K562 (cell line): Measurements from ENCODE around the gene MAP1LC3B2. TPM values are rescaled to one million over a fixed set of nuclear protein-coding genes. Genes with fewer than 3 reads are reported as not detected.

Experiments
- ATAC-seq: fragments of 200-7000 bp; cut with Tn5 transposase; 3 replicates; pipeline ENCODE4 v1.9.1; 2020; ENCODE audit warnings: moderate library complexity
- BruUV-seq: library from RNA; stranded (reverse); fragments of 400-500 nt; replicated peaks from 2 replicates; lab custom pipeline; 2021; lab: Mats Ljungman, UMichigan
- CTCF ChIA-PET: fragments of 300-600 bp; formaldehyde crosslinking; extraction: SDS; loops from one replicate; lab custom pipeline; 2021; ENCODE audit warnings: low intra/inter-chr PET ratio; lab: Yijun Ruan, JAX
- POLR2A ChIA-PET: fragments of 300-600, 350-650 bp; sonication (Branson Sonifier 250); formaldehyde crosslinking; extraction: SDS; loops from one replicate; lab custom pipeline; 2021; ENCODE audit warnings: antibody characterized with exemption, inconsistent platforms; lab: Yijun Ruan, JAX
- DNase-seq, 4 experiments: peaks; one replicate each; pipeline versions ENCODE4 v3.0.0 to v3.0.0-alpha.2; 2011 to 2018; ENCODE audit warnings: low spot score in 3 of 4, mixed read lengths in 3 of 4; ENCODE audit errors: extremely low read depth in 1 of 4
- FAIRE-seq: peaks from 2 replicates; lab custom pipeline; 2011; peaks lifted over from hg19 to GRCh38; lab: Jason Lieb, UNC
- H2AFZ ChIP-seq: 2 replicates; pipeline ENCODE4 v1.6.0; 2011; ENCODE audit warnings: low read depth, low read length, control low read depth, inconsistent platforms
- H3K27ac ChIP-seq: fragments of 200-600 bp; 3 replicates; pipeline ENCODE4 v1.8.0; 2011; ENCODE audit warnings: low read depth, mild to moderate bottlenecking, control low read depth, inconsistent platforms, low read length, moderate library complexity, mixed read lengths; ENCODE audit errors: extremely low read depth
- H3K27me3 ChIP-seq, 2 experiments: fragments of 300-600 bp in 1 of 2; 2 replicates in 1 of 2; 3 replicates in 1 of 2; pipeline versions ENCODE4 v1.6.0 to v1.8.0; 2011; ENCODE audit warnings: inconsistent platforms in 2 of 2, low read length in 2 of 2, mild to moderate bottlenecking in 1 of 2, mixed read lengths in 1 of 2, moderate library complexity in 1 of 2; ENCODE audit not compliant: control insufficient read depth in 2 of 2, insufficient read depth in 2 of 2
- H3K36me3 ChIP-seq: fragments of 300-600 bp; 3 replicates; pipeline ENCODE4 v1.8.0; 2011; ENCODE audit warnings: mild to moderate bottlenecking, low read length, inconsistent platforms; ENCODE audit not compliant: control insufficient read depth, insufficient read depth
- H3K4me1 ChIP-seq, 2 experiments: fragments of 200-600 bp in 1 of 2; replicated peaks in 1 of 2; 2 replicates in 1 of 2; 3 replicates in 1 of 2; pipeline versions ENCODE4 v1.5.1 to v1.8.0; 2011; ENCODE audit warnings: inconsistent platforms in 2 of 2, low read length in 2 of 2, mild to moderate bottlenecking in 1 of 2, mixed read lengths in 1 of 2, moderate library complexity in 1 of 2; ENCODE audit not compliant: control insufficient read depth in 2 of 2, insufficient read depth in 2 of 2
- H3K4me2 ChIP-seq: 2 replicates; pipeline ENCODE4 v1.6.1; 2011; ENCODE audit warnings: low read length, control low read depth, inconsistent platforms, mixed read lengths; ENCODE audit not compliant: insufficient read depth
- H3K4me3 ChIP-seq: fragments of 200-600 bp; sonication (generic), shearing (Covaris generic); 2 replicates; pipeline ENCODE4 v1.5.1; 2016; ENCODE audit warnings: control low read depth, inconsistent platforms
- H3K79me2 ChIP-seq: fragments of 200-600 bp; 3 replicates; pipeline ENCODE4 v1.8.0; 2011; ENCODE audit warnings: low read length, inconsistent platforms; ENCODE audit not compliant: control insufficient read depth, insufficient read depth
- H3K9ac ChIP-seq, 2 experiments: 2 replicates each; pipeline versions ENCODE4 v1.6.0 to v1.6.1; 2011; ENCODE audit warnings: low read depth in 2 of 2, low read length in 2 of 2, control low read depth in 1 of 2, inconsistent platforms in 1 of 2, mild to moderate bottlenecking in 1 of 2, mixed read lengths in 1 of 2; ENCODE audit not compliant: insufficient read depth in 1 of 2
- H3K9me1 ChIP-seq: one replicate; pipeline ENCODE4 v1.6.0; 2011; ENCODE audit warnings: inconsistent platforms, mild to moderate bottlenecking, low read length, moderate library complexity; ENCODE audit not compliant: control insufficient read depth, insufficient read depth
- H3K9me3 ChIP-seq: replicated peaks from 2 replicates; pipeline ENCODE4 v1.5.1; 2011; ENCODE audit warnings: low read depth, low read length, inconsistent platforms; ENCODE audit not compliant: control insufficient read depth, insufficient read depth
- H4K20me1 ChIP-seq: replicated peaks from 2 replicates; pipeline ENCODE4 v1.6.1; 2011; ENCODE audit warnings: low read length, inconsistent platforms, mixed read lengths; ENCODE audit not compliant: control insufficient read depth, insufficient read depth
- ARID3A ChIP-seq: IDR thresholded peaks from 2 replicates; pipeline ENCODE4 v1.6.1; 2012; ENCODE audit warnings: low read depth, low read length, improper control_type of control experiment, borderline replicate concordance
- CTCFL ChIP-seq: IDR thresholded peaks from 2 replicates; pipeline ENCODE4 v1.6.1; 2011; ENCODE audit warnings: borderline replicate concordance, low read depth, mild to moderate bottlenecking, moderate library complexity, low read length; ENCODE audit not compliant: insufficient read depth, poor library complexity, severe bottlenecking
- ELF2 ChIP-seq: fragments of 250-450 bp; sonication (Bioruptor Pico); IDR thresholded peaks from 2 replicates; pipeline ENCODE4 v1.5.0; 2021; ENCODE audit warnings: mild to moderate bottlenecking
- HMG20A ChIP-seq: fragments of 450-650 bp; formaldehyde crosslinking; conservative IDR thresholded peaks from 2 replicates; pipeline ENCODE4 v1.4.0; 2020; ENCODE audit warnings: mild to moderate bottlenecking, mixed read lengths
- HNRNPK ChIP-seq: fragments of 200-400 bp; formaldehyde crosslinking; IDR thresholded peaks from one replicate; pipeline ENCODE4 v1.6.1; 2018; ENCODE audit warnings: mild to moderate bottlenecking, low read depth, low read length; ENCODE audit not compliant: poor library complexity, severe bottlenecking
- JUNB ChIP-seq: fragments of 450-650 bp; formaldehyde crosslinking; conservative IDR thresholded peaks from 2 replicates; pipeline ENCODE4 v1.4.0; 2020; ENCODE audit warnings: mild to moderate bottlenecking
- MAFK ChIP-seq: IDR thresholded peaks from 2 replicates; pipeline ENCODE4 v1.6.1; 2011; ENCODE audit warnings: low read length, improper control_type of control experiment
- MCM7 ChIP-seq, 2 experiments: fragments of 450-650 bp; IDR thresholded peaks; 2 replicates each; pipeline ENCODE4 v1.6.1; 2016 to 2018
- MTA1 ChIP-seq: fragments of 450-650 bp; IDR thresholded peaks from 2 replicates; pipeline ENCODE4 v1.6.1; 2017; ENCODE audit warnings: borderline replicate concordance
- NFRKB ChIP-seq: fragments of 450-650 bp; IDR thresholded peaks from 2 replicates; pipeline ENCODE4 v1.6.1; 2016; ENCODE audit warnings: low read depth
- NKRF ChIP-seq: fragments of 450-650 bp; IDR thresholded peaks from 2 replicates; pipeline ENCODE4 v1.6.1; 2016; ENCODE audit warnings: borderline replicate concordance
- SIRT6 ChIP-seq: IDR thresholded peaks from one replicate; pipeline ENCODE4 v1.6.1; 2012; ENCODE audit warnings: low read depth, mild to moderate bottlenecking, control low read depth, inconsistent platforms, low read length, moderate library complexity
- ZFP36 ChIP-seq: fragments of 150-350 bp; IDR thresholded peaks from 2 replicates; pipeline ENCODE4 v1.6.1; 2018; ENCODE audit warnings: low read length, low read depth; ENCODE audit not compliant: partially characterized antibody
- ZHX1 ChIP-seq: fragments of 150-350 bp; conservative IDR thresholded peaks from 2 replicates; pipeline ENCODE4 v1.6.1; 2014; ENCODE audit warnings: low read length
- ZNF133 ChIP-seq: fragments of 250-450 bp; sonication (Bioruptor Pico); IDR thresholded peaks from 2 replicates; pipeline ENCODE4 v1.4.0; 2020; ENCODE audit warnings: mild to moderate bottlenecking
- ZNF239 ChIP-seq: fragments of 250-450 bp; sonication (Bioruptor Pico); IDR thresholded peaks from 2 replicates; pipeline ENCODE4 v1.4.0; 2020; ENCODE audit warnings: mild to moderate bottlenecking
- WGBS: fragments of 100-300 bp; shearing (Covaris generic); methylation state at CpG from one replicate; pipeline ENCODE4 v1.1.6; 2016; ENCODE audit warnings: low coverage, mixed read lengths; ENCODE audit not compliant: insufficient coverage; ENCODE audit errors: missing lambda C conversion rate; 5-methylcytosine and 5-hydroxymethylcytosine counted together
- in situ Hi-C: fragments of 300-500 bp; cut with MboI; formaldehyde crosslinking; loops from 4 replicates; pipeline ENCODE4 v1.15.0; 2018; ENCODE audit warnings: inconsistent platforms, mixed read lengths
- intact Hi-C: fragments of 100-400 bp; cut with micrococcal nuclease; formaldehyde crosslinking; loops from 2 replicates; pipeline ENCODE4 v1.14.2; 2022
- polyA plus RNA-seq, 8 experiments: library from polyadenylated mRNA; depleted of rRNA in 4 of 8; stranded (reverse) in 5 of 8; unstranded in 3 of 8; fragments of >200 nt; fragmentation: Nextera tagmentation in 2 of 8; fragmentation: Illumina TruSeq in 1 of 8; extraction: Ambion mirVana in 2 of 8; extraction: Trizol in 1 of 8; gene quantifications; 2 replicates each; pipeline versions ENCODE4 v1.2.1 to v1.2.3, GENCODE V29; 2011 to 2014; ENCODE audit warnings: inconsistent platforms in 1 of 8, missing spikeins in 1 of 8
- total RNA-seq, 7 experiments: library from RNA; depleted of rRNA in 6 of 7; stranded (reverse); fragments of >200 nt in 6 of 7; fragmentation: Illumina TruSeq in 2 of 7; extraction: Trizol in 2 of 7; gene quantifications; 2 replicates each; pipeline versions ENCODE4 v1.2.1 to v1.2.3, GENCODE V29; 2011 to 2021; ENCODE audit warnings: low replicate concordance in 1 of 7

Gene MAP1LC3B2
- total and polyA plus RNA-seq, 9 of the 15 experiments (the other 6 are each of a cell fraction or from before 2014, with no cell fraction given) = 0.53 to 2.8 (median 0.76) TPM; not detected in 2

- peaks cover 38 to 39% of the 10 kb centered on the region in 2 experiments for H3K4me1 ChIP-seq
- DNase-seq (no peak), FAIRE-seq (no peak), ATAC-seq (no peak)
- no peaks in the 10 kb centered on the region for H3K27me3 ChIP-seq
- no peak for TF ChIP-seq ZNF133
- no peak for TF ChIP-seq CTCFL
- TF ChIP-seq ZHX1 = no peak
- TF ChIP-seq JUNB = no peak
- no peak for TF ChIP-seq ELF2
- TF ChIP-seq ZNF239 (CRISPR knock-in tag) = no peak
- no peak for TF ChIP-seq ZFP36
- no peak for TF ChIP-seq MAFK
- no peak for TF ChIP-seq ARID3A
- no peak for TF ChIP-seq NKRF
- no peak for TF ChIP-seq HMG20A (CRISPR knock-in tag)
- TF ChIP-seq NFRKB = no peak
- TF ChIP-seq MCM7 (IDR thresholded peaks at IDR 0.05) = no peak
- no peak for TF ChIP-seq MTA1
- TF ChIP-seq SIRT6 = no peak
- TF ChIP-seq HNRNPK = no peak
- H3K9ac ChIP-seq = no peak overlapping the region
- in situ Hi-C loops (no loop called here), intact Hi-C loops (loop anchor here (10.0 kb wide), 1 partner anchor 600 kb away; no protein-coding TSS in a partner anchor)
- POLR2A ChIA-PET = no interaction called here
- no TSS peak for BruUV-seq
- H3K4me3 ChIP-seq = no peak overlapping the region
- no peaks in the 10 kb centered on the region for H3K79me2 ChIP-seq
- no peaks in the 10 kb centered on the region for H3K9me3 ChIP-seq
- no peaks in the 10 kb centered on the region for H3K36me3 ChIP-seq
- CTCF ChIA-PET = no interaction called here
- no peak overlapping the region for H3K27ac ChIP-seq
- H4K20me1 ChIP-seq = no peaks in the 10 kb centered on the region
- H3K9me1 ChIP-seq = no peaks in the 10 kb centered on the region
- 14% methylated on average over 1 of the region's 1 CpG for WGBS
- H3K4me2 ChIP-seq = no peak overlapping the region
- no peak overlapping the region for H2AFZ ChIP-seq
Measured at GRCh38 chr12:116595186-116595585, 36.0 kb downstream of the MAP1LC3B2 start.
